Keratinocyte (primary cell): ENCODE data around the gene SLC26A9.

Source experiments
- CTCF ChIP-seq, 3 experiments: IDR thresholded peaks in 1 of 3; conservative IDR thresholded peaks in 1 of 3; optimal IDR thresholded peaks in 1 of 3; 2 replicates in 2 of 3; 3 replicates in 1 of 3; pipeline versions ENCODE3 to v1.5.1; 2011; ENCODE audit warnings: low read length in 3 of 3, mild to moderate bottlenecking in 3 of 3, moderate library complexity in 2 of 3, control low read depth in 1 of 3, inconsistent platforms in 1 of 3; ENCODE audit not compliant: insufficient read depth in 2 of 3; ENCODE audit errors: extremely low read depth in 1 of 3
- EZH2 ChIP-seq: IDR thresholded peaks from one replicate; pipeline ENCODE4 v1.6.1; 2012; ENCODE audit warnings: inconsistent platforms, mild to moderate bottlenecking, low read length, moderate library complexity

GRCh38 chr1:205936311-205936710 lies 6.9 kb downstream of the SLC26A9 start:
- no peak for TF ChIP-seq CTCF (optimal IDR thresholded peaks at IDR 0.05 in 1 of 3, IDR thresholded peaks at IDR 0.05 in 1 of 3, conservative IDR thresholded peaks at IDR 0.05 in 1 of 3; ENCODE audit: extremely low read depth in 1 of 3, insufficient read depth in 2 of 3, low read length in 3 of 3)
- TF ChIP-seq EZH2 = no peak
